Stomach (tissue), 9 donors: ENCODE results near the gene SLC33A1. TPM values are rescaled to one million over a fixed set of nuclear protein-coding genes. Genes with fewer than 3 reads are reported as not detected.
"Not testable (repeated sequence)": the region's sequence is repeated elsewhere in the genome, so short reads cannot be mapped to it uniquely, and the experiment has no call there.

Source experiments
- DNase-seq, 2 donors: peaks; one replicate each; pipeline versions ENCODE4 v3.0.0 to v3.0.0-alpha.2; 2013 to 2019
- H3K27ac ChIP-seq, 5 donors: fragments of 200-600 bp in 4 of 5; sonication (generic) in 4 of 5; one replicate each; pipeline ENCODE4 v1.5.1; 2013 to 2019; ENCODE audit warnings: mild to moderate bottlenecking in 1 of 5, moderate library complexity in 1 of 5
- H3K27me3 ChIP-seq, 3 donors: fragments of 200-600 bp; sonication (generic); one replicate each; pipeline ENCODE4 v1.5.1; 2017 to 2019; ENCODE audit warnings: mixed run types in 1 of 3
- H3K36me3 ChIP-seq, 4 donors: fragments of 200-600 bp; sonication (generic); 1 replicate in 3 of 4; 2 replicates in 1 of 4; pipeline ENCODE4 v1.5.1; 2016 to 2019
- H3K4me1 ChIP-seq, 4 donors: fragments of 200-600 bp; sonication (generic); one replicate each; pipeline ENCODE4 v1.5.1; 2016 to 2019
- H3K4me3 ChIP-seq, 4 donors: fragments of 200-600 bp; sonication (generic) in 3 of 4; one replicate each; pipeline ENCODE4 v1.5.1; 2016 to 2019; ENCODE audit warnings: mild to moderate bottlenecking in 1 of 4
- H3K9me3 ChIP-seq, 4 donors: fragments of 200-600 bp; sonication (generic); one replicate each; pipeline ENCODE4 v1.5.1; 2016 to 2019
- CTCF ChIP-seq, 7 experiments: fragments of 450-650 bp in 4 of 7; fragments of 200-600 bp in 3 of 7; sonication (generic) in 3 of 7; IDR thresholded peaks; one replicate each; pipeline ENCODE4 v1.5.1; 2016 to 2019; ENCODE audit warnings: antibody characterized with exemption in 7 of 7, control low read depth in 2 of 7, mild to moderate bottlenecking in 1 of 7
- EP300 ChIP-seq: sonication (generic); formaldehyde crosslinking; IDR thresholded peaks from one replicate; pipeline ENCODE4 v1.6.1; 2017; ENCODE audit warnings: antibody characterized with exemption
- POLR2A ChIP-seq, 4 donors: fragments of 450-650 bp; IDR thresholded peaks; one replicate each; pipeline ENCODE4 v1.6.1; 2016; ENCODE audit warnings: antibody characterized with exemption in 4 of 4, control low read depth in 2 of 4, mild to moderate bottlenecking in 1 of 4, moderate library complexity in 1 of 4
- POLR2AphosphoS5 ChIP-seq, 3 donors: sonication (generic); formaldehyde crosslinking; IDR thresholded peaks; one replicate each; pipeline ENCODE4 v1.6.1; 2016; ENCODE audit warnings: antibody characterized with exemption in 3 of 3
- WGBS, 5 donors: extraction: QIAGEN DNeasy Blood & Tissue Kit in 3 of 5; methylation state at CpG; one replicate each; pipeline versions ENCODE4 v1.1.5 to v1.1.7; 2013 to 2018; 5-methylcytosine and 5-hydroxymethylcytosine counted together
- intact Hi-C: fragments of 100-400 bp; cut with DNase I; formaldehyde crosslinking; loops from one replicate; pipeline ENCODE4 v1.15.1; 2023; ENCODE audit warnings: low total_unique reads
- polyA plus RNA-seq, 3 donors: library from polyadenylated mRNA; stranded (reverse); fragments of 200-250 nt; gene quantifications; one replicate each; pipeline ENCODE4 v1.2.3, GENCODE V29; 2013
- total RNA-seq, 5 donors: library from RNA; depleted of rRNA; stranded (reverse); fragments of >200 nt; gene quantifications; one replicate each; pipeline versions ENCODE4 v1.1.0 to v1.2.3, GENCODE V29; 2014 to 2016
- donor health status: healthy with polysubstance abuse.
- donor health status: Bipolar disorder and iron deficiency.
- donor health status: healthy.

SLC33A1 gene
- total and polyA plus RNA-seq, 8 donors: 3.1 to 51.0 (median 10.8) TPM

GRCh38 chr3:155815030-155815545 is 39.1 kb downstream of the SLC33A1 start:
- Histone ChIP-seq H3K4me3 (no peak overlapping the region), H3K36me3 (peaks cover 0 to under 1% (median 0%) of the 10 kb centered on the region in 4 donors), H3K27me3 (no peaks in the 10 kb centered on the region), H3K27ac (no peak overlapping the region), H3K9me3 (no peaks in the 10 kb centered on the region), H3K4me1 (no peaks in the 10 kb centered on the region)
- TF ChIP-seq EP300 (no peak), POLR2AphosphoS5 (IDR thresholded peaks at IDR 0.05) (no peak), POLR2A (IDR thresholded peaks at IDR 0.05) (no peak), CTCF (IDR thresholded peaks at IDR 0.05) (no peak)
- intact Hi-C loops: no loop called here
- no peak for DNase-seq

DNA sequence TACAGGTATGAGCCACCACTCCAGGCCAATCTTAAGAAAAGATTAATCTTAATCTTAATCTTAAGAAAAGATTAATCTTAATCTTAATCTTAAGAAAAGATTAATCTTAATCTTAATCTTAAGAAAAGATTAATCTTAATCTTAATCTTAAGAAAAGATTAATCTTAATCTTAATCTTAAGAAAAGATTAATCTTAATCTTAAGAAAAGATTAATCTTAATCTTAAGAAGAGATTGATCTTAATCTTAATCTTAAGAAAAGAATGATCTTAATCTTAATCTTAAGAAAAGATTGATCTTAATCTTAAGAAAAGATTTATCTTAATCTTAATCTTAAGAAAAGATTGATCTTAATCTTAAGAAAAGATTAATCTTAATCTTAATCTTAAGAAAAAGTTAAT is 41.0 kb downstream of the SLC33A1 start:
- H3K9me3 ChIP-seq, H3K4me1 ChIP-seq, DNase-seq, H3K4me3 ChIP-seq, H3K36me3 ChIP-seq, H3K27me3 ChIP-seq, H3K27ac ChIP-seq, intact Hi-C loops: not testable (repeated sequence)

- no peak for TF ChIP-seq POLR2A (IDR thresholded peaks at IDR 0.05)
- no peak for TF ChIP-seq CTCF (IDR thresholded peaks at IDR 0.05)
- TF ChIP-seq POLR2AphosphoS5 (IDR thresholded peaks at IDR 0.05): no peak
- no peak for TF ChIP-seq EP300
- H3K27me3 ChIP-seq: no peaks in the 10 kb centered on the region
- no peak overlapping the region for H3K27ac ChIP-seq
- H3K9me3 ChIP-seq: no peaks in the 10 kb centered on the region
- intact Hi-C loops: no loop called here
- no peaks in the 10 kb centered on the region for H3K36me3 ChIP-seq
- H3K4me1 ChIP-seq: peaks cover 0 to 14% (median 11%) of the 10 kb centered on the region in 4 donors
- no peak overlapping the region for H3K4me3 ChIP-seq
- DNase-seq: no peak
These were observed 45.0 kb downstream of the SLC33A1 start for GRCh38 chr3:155809181-155809580.

DNA sequence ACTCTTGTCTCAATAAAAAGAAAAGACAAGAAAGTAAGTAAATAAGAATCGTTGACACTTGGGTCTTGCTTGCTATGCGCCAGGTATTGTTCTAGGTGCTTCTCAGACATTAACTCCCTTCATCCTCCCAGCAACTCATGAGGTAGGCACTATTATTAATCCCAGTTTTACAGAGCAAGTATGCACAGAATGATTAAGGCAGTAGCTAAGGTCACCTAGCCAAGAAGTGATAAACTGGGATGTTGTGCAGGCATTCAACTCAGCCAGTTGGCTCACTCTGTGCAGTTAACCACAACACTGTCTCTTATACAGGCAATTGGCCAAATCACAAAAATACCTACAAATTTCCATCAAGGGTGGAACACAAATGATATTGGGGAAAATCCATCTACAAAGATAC is 46.4 kb downstream of the SLC33A1 start:
- peaks cover 0 to 14% (median 11%) of the 10 kb centered on the region in 4 donors for H3K4me1 ChIP-seq
- no peaks in the 10 kb centered on the region for H3K9me3 ChIP-seq
- intact Hi-C loops: no loop called here
- WGBS, 5 donors: 69 to 86% (median 77%) methylated on average over 2 of the region's 2 CpGs
- no peak overlapping the region for H3K4me3 ChIP-seq
- no peaks in the 10 kb centered on the region for H3K27me3 ChIP-seq
- H3K27ac ChIP-seq: no peak overlapping the region
- no peak for TF ChIP-seq EP300
- TF ChIP-seq POLR2AphosphoS5 (IDR thresholded peaks at IDR 0.05): no peak
- TF ChIP-seq CTCF (IDR thresholded peaks at IDR 0.05): no peak
- no peak for TF ChIP-seq POLR2A (IDR thresholded peaks at IDR 0.05)
- DNase-seq: no peak
- H3K36me3 ChIP-seq: peaks cover 0 to 5% (median 0%) of the 10 kb centered on the region in 4 donors

DNA sequence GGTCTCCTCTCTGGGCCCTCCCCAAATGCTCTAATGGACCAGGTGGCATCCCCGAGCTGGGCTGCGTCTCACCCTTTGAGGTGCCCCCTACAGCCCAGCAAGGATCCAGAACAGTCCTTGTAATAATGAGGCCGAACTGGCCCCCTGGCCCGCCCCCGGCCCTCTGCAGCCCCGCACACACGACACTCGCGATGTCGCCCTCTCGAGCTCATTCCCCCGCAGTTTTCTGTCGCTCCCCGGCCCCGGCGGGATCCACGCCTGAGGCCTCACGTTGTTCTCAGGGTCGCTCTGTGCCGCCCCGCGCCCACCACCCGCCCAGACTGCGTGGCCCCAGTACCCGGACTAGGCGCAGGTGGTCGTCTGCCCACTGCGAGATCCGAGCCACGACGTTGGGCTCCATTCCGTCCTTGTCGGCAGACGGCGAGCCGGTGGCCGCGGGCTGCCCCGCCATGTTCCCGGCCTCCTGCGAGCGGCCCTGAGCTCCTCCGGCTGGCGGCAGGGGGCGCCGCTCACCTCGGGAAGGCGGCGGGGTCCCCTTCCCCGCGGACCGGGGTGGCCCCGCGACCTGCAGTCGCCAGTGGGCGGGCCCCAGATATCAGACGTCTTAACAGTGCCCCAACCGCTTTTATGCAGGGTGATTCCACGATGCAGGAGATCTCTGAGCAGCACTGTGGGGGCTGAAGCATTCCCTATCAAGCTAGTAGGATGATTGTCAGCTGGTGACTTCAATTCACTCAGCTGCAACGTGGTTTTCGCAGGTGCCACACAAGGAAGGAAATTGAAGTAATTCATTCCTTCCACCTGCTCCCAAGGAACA is 48.2 kb downstream of the SLC33A1 start, which contains the start of gene C3orf33:
C3orf33 (minus strand) TSS at position 477 of the 817 bp plus-strand sequence; CDS start at position 451, 26 bp downstream.
- Histone ChIP-seq H3K4me3 (peak within 1 kb of the TSS; percentile 74 to 91 (median 86)), H3K27ac (peak within 1 kb of the TSS; percentile 67 to 95 (median 85)), H3K4me1 (peaks cover 0 to 14% (median 11%) of the 10 kb centered on the region in 4 donors), H3K36me3 (peaks cover 0 to 5% (median 0%) of the 10 kb centered on the region in 4 donors), H3K27me3 (no peaks in the 10 kb centered on the region), H3K9me3 (no peaks in the 10 kb centered on the region)
- intact Hi-C loops: no loop called here
- WGBS, 5 donors: 0 to 2% (median 1%) methylated on average over 10 to 61 of the region's 61 CpGs
- peak; percentile 79 to 93 for DNase-seq
- peak in 5 of 7 experiments; percentile 53 to 92 (median 84) for TF ChIP-seq CTCF (IDR thresholded peaks at IDR 0.05)
- TF ChIP-seq POLR2AphosphoS5 (IDR thresholded peaks at IDR 0.05): peak in 1 of 3 donors; percentile 67
- no peak for TF ChIP-seq EP300
